ENCODE measurements around the gene PSMD9.

Gene PSMD9

DNA sequence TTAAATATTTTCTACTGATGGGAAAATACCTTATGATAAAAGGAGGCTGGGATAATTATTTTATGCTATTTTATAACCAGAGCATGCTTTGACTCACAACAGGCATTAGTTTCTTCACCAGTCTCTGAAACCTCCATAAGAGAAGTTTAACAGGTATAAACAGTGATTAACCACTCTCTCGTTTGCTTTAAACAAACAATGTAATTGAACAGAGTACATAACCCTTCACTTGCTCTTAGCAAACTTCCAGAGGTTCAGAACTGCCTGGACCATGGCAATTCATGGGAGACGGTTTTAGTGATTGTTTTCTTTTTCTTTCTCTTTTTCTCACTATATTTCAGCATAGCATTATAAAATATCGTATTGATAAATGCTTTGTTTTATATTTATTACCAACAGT is 65.1 kb downstream of the PSMD9 start:
- no peaks in the 10 kb centered on the region for H3K4me1 Mint-ChIP-seq
- H3K9me3 Mint-ChIP-seq, result no peaks in the 10 kb centered on the region
- H3K4me3 Mint-ChIP-seq, result no peak overlapping the region
- ATAC-seq (no peak), DNase-seq (no peak)
- H3K27ac Mint-ChIP-seq, result no peak overlapping the region
- H3K27me3 Mint-ChIP-seq, result no peaks in the 10 kb centered on the region

DNA sequence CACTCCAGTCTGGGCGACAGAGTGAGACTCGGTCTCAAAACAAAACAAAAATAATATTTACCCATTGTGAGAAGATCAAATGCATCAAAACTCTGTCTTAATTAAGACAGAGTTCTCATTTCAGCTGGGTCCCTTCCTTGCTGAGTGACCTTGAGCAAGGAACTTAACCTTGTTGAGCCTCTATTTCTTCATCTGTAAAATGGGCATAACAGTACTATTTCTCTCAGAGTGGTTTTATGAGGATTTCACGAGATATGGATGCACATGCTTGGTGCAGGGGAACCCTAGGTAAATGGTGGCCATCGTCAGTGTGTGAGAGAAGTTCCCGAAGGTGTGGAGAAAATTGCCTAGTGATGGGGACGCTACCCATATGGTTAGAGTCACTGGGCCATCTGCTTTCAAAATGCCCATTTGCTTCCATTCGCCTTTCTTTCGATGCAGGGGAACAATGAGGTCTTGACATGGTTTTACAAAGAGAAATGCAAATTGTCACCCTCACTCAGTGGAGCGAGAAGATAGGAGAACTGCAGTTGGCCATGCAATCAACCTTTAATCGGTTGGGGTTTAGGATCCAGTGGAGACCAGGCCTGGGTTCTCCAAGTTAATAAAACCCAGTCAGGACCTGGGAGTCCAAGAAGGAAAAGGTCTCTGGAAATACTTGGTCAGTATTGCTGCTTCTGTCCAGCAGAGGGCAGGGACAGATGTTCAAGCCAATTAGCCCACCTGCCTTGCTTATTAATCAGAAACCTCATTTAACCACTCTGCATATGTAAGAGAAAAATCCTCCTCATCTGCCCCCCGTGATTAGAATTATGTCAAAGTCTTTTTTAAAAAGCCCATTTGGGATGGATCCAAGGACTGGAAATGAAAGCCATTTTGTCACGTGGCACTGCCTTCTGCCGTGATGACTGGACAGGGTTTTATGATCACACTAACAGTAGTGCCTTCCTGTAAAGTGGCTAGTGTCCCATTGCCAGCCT is 67.0 kb downstream of the PSMD9 start:
- Mint-ChIP-seq H3K27ac (no peak overlapping the region), H3K9me3 (no peaks in the 10 kb centered on the region), H3K4me1 (no peaks in the 10 kb centered on the region), H3K27me3 (no peaks in the 10 kb centered on the region), H3K4me3 (no peak overlapping the region)
- ATAC-seq, result no peak
- DNase-seq, result no peak

DNA sequence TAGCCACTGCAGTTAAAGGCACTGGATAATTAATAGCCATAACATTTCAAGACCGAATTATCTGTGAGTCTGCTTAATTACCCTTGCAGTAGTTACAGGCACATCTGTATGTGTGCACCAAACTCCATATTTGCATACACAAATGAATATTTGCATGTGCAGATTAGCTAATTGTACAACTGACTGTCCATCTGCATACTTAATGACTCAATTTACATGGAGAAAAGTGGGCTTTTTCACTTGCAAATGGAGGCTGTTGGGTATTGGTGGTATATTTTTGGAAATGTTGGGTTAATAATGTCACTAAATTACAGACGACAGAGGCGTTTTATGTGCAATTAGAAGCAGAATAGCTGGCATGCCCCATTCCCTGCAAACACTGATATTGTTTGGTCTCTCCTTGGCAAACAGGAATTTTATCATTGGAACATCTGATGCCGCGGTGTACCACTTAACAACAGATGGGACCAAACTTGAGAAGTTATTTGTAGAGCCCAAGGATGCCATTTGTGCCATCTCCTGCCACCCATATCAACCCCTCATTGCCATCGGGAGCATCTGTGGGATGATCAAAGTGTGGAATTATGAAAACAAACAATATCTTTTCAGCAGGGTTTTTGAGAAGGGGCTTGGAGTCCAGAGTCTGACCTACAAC is 69.4 kb downstream of the PSMD9 start:
- no peak for ATAC-seq
- H3K4me3 Mint-ChIP-seq, result no peak overlapping the region
- H3K9me3 Mint-ChIP-seq, result no peaks in the 10 kb centered on the region

DNA sequence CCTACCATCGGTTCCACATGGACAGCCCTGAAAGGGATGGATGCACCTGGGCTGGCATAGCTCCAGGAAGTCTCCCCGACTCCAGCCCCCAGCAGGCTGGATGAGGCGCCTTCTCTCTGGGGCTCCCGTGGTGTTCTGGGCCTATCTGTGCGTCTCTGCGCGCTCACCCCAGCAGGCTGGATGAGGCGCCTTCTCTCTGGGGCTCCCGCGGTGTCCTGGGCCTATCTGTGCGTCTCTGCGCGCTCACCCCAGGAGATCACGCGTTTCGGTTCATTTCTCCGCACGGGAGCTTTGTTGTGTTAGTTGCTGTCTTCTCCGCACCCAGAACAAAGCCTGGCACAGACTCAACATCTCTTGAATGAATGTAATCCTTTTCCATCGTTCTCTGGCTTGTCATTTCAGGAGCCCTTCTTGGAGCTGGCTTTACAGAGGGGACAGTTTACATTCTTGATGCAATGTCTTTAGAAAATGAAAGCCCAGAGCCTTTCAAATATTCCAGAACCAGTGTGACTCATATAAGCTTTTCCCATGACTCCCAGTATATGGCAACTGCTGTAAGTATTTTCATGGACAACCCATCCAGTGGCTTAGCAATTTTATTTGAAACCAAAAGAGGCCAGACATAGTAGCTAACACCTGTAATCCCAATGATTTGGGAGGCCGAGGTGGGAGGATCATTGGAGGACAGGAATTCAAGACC is 70.1 kb downstream of the PSMD9 start:
- no peak for DNase-seq
- H3K27ac Mint-ChIP-seq, result no peak overlapping the region
- H3K4me3 Mint-ChIP-seq, result no peak overlapping the region
- no peaks in the 10 kb centered on the region for H3K9me3 Mint-ChIP-seq
- no peaks in the 10 kb centered on the region for H3K4me1 Mint-ChIP-seq
- ATAC-seq, result no peak
- no peaks in the 10 kb centered on the region for H3K27me3 Mint-ChIP-seq

More for the DNA sequence above, 69.4 kb downstream of the PSMD9 start:
- no peak overlapping the region for H3K27ac Mint-ChIP-seq
- DNase-seq, result no peak
- H3K27me3 Mint-ChIP-seq, result no peaks in the 10 kb centered on the region
- H3K4me1 Mint-ChIP-seq, result no peaks in the 10 kb centered on the region

DNA sequence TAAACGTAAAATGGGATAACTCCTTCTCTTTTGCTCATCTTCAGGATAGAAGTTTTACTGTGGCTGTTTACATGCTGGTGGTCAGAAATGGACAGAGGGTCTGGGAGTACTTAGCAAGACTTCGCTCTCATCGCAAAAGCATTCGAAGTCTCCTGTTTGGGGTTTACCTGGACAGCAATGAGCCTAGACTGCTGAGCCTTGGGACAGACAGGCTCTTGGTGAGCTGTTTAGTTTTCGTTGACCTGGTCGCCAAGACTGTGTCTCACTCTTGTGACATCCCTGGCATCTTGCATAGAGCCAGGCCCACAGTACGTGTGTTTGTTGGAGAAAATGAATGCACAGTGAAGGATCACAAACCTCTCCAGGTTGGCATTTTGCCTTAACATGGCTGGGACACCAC is 72.0 kb downstream of the PSMD9 start:
- Mint-ChIP-seq H3K9me3 (no peaks in the 10 kb centered on the region), H3K27ac (no peak overlapping the region), H3K4me3 (no peak overlapping the region), H3K27me3 (no peaks in the 10 kb centered on the region), H3K4me1 (no peaks in the 10 kb centered on the region)
- ATAC-seq, result no peak
- no peak for DNase-seq

DNA sequence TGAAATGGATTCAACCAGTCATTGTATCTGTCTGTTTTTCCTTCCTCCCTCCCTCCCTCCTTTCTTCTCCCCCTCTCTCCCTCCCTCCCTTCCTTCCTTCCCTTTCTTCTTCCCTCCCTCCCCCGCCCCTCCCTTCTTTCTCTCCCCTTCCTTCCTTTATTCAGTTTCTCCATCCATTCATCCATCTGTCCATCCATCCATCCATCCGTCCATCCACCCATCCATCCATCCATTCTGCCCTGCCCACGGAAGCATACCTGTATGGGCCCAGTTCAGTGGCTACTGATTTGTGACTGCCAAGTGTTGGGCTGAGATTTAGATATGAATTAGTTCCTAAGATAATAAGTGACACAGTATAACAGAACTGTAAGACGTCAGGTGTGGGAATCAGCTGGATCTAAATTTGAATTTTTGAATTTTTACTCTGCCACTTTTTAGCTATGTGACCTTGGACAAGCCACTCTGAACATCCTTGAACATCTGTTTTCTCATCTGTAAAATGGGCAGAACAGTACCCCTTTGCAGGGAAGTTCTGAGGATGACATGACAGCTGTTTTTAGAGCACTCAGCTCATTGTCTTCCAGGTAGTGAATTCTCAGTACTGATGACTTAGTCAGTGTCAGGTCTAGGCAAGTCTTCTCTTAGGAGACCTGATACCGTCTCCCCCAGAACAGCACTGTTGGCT is 72.7 kb downstream of the PSMD9 start:
- ATAC-seq (no peak), DNase-seq (no peak)
- Mint-ChIP-seq H3K9me3 (no peaks in the 10 kb centered on the region), H3K27me3 (no peaks in the 10 kb centered on the region), H3K4me3 (no peak overlapping the region), H3K27ac (no peak overlapping the region), H3K4me1 (no peaks in the 10 kb centered on the region)

DNA sequence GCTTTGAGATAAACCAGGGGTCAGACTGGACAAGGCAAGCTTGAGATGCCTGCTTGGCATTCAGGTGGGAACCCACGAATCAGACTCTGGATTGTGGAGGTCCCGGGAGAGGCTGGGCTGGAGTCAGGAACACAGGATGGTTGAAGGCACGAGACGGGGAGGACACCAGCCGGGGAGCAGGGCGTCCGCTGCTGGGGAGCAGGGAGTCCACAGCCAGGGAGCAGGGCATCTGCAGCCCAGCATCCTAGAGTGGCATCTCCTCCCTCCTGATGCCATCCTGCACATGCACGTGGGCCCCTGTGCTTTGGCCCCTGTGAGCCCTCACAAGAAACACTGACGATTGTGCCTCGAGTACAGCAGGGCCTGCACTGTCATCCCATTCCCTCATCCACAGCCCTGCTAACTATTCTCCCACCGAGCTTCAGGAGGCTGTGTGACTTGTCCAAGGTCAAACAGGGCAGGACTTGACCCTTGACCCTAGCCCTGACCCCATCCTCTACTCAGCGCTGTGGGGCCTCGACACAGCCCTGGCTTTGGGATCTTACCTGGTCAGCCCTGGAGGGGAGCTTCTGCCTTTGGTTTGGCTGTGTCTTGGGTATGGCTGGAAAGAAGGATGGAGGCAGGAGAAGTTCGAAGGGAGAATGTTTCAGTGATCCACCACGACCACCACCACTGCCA is 74.9 kb downstream of the PSMD9 start:
- H3K4me3 Mint-ChIP-seq, result no peak overlapping the region
- no peaks in the 10 kb centered on the region for H3K27me3 Mint-ChIP-seq
- H3K4me1 Mint-ChIP-seq, result no peaks in the 10 kb centered on the region
- DNase-seq, result no peak
- ATAC-seq, result no peak
- peak overlapping the region in 1 of 2 donors; percentile 47 for H3K27ac Mint-ChIP-seq
- no peaks in the 10 kb centered on the region for H3K9me3 Mint-ChIP-seq

DNA sequence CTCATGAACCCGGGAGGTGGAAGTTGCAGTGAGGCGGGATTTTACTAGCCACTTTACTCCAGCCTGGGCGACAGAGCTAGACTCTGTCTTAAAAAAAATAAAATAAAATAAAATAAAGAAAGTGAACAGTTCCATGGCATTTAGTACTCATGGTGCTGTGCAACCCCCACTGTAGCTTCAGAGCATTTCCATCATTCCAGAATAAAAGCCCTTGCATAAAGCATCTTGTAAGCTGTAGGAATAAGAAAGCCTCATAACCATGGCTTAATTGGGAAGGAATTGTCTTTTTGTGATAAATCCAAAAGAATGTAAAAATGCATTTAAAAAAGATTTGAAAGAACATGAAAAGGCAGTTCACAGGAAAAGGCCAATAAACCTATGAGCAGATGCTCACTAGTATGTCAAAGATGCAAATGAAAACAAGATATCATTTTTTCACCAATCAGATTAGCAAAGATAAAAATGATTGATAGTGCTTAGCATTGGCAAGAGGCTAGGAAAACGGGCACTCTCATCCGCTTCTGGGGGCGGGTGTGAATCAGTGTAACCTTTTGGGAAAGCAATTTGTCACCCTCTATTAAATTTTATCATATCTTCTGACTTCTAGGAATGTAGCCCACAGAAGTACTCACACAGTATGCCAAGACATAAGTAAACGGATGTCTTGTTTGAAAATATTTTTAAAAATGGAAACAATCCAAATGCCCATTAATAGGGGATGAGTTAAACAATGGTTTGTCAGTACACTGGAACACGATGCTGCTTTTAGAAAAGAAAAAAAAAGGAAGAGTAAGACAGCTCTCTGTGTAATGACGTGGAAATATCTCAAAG is 76.4 kb downstream of the PSMD9 start:
- no peak for ATAC-seq

DNA sequence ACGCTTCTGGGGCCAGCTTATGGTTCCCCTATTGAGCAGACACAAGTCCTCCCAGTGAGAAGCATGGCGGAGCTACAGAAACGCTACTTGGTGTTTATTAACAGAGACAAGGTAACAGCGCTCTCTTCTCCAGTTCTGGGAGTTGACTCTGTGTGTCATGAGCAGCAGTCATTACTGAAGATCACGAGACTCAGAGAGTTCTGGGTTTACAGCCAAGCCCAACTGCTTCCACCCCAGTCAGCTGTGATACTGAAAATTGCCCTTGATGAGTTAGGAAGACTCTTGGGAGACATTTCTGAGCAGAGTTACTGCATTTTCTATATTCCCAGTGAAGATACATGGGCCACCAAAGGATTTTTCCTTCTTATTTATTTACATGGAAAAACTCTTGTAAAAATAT is 78.4 kb downstream of the PSMD9 start:
- Mint-ChIP-seq H3K4me1 (no peaks in the 10 kb centered on the region), H3K27ac (no peak overlapping the region), H3K27me3 (no peaks in the 10 kb centered on the region), H3K9me3 (peaks cover under 1 to 3% of the 10 kb centered on the region in 2 donors), H3K4me3 (no peak overlapping the region)
- ATAC-seq (no peak), DNase-seq (no peak)

More for the DNA sequence above, 76.4 kb downstream of the PSMD9 start:
- Mint-ChIP-seq H3K27me3 (no peaks in the 10 kb centered on the region), H3K9me3 (no peaks in the 10 kb centered on the region), H3K4me3 (no peak overlapping the region), H3K4me1 (no peaks in the 10 kb centered on the region), H3K27ac (no peak overlapping the region)
- no peak for DNase-seq

Data from stimulated activated naive CD8-positive, alpha-beta T cell treated with anti-CD3 and anti-CD28 coated beads, Interleukin-15, amount 100 ng/mL, for 72 hours (primary cell).